GM18526 (cell line): Measurements from ENCODE around the gene HSFX4.
A peak's percentile ranks its signal among the peaks of the same experiment; 100 is the strongest.

Experiments used
- POLR2A ChIP-seq: IDR thresholded peaks from 3 replicates; pipeline ENCODE4 v1.6.1; 2011; ENCODE audit not compliant: insufficient read length; ENCODE audit errors: extremely low read depth

The HSFX4 gene

DNA sequence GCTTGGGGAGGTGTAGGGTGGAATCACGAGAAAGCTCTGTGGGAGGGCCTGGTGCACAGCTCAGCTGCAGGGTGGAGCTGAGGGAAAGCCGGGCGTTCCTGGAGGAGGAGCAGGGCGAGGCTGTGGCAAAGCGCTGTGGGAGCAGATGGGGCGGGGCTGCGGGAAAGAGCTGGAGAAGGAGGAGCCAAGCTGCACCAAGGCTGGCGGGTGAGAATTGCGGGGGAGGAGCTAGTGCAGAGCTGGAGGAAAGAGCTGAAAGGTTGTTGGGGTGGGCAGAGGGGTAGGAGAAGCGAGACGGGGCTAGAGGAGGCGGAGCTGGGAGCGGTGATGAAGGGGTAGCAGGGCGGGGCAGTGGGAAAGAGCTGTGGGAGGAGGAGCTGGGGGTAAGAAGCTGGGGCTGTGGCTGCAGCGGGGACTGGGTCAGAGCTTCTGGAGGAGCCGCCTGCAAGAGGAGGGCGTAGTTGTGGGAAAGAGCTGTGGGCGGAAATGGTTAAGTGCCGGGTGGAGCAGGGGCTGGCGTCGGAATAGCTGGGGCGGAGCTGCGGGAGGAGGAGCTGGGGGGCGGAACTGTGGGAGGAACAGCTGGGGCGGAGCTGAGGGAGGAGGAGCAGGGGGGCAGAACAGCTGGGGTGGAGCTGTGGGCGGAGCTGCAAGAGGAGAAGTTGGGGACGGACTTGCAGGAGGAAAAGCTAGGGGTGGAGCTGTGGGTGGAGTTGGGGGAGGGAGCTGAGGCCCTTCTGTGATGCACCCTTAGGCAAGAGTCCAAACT is 10.7 kb downstream of the HSFX4 start:
- TF ChIP-seq POLR2A, result peak; percentile 53

DNA sequence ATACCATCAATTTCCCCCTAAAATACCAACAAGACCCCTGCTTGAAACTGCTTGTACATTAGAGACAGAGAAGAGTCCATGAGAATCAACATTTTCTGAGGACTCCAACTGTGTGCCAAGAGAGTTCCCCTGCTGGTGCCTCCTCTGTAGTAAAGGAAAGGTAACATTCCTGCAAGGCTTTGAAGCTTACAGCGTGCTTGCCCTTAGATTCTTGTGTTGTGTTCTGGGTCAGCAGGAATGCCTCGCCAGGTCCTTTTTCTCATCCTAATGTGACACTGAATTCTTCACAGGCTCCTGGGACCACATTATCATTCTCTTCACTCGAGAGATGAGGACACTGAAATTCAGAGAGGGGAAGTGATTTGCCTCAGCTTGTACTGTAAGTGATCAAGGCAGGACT is 18.6 kb downstream of the HSFX4 start:
- no peak for TF ChIP-seq POLR2A

GRCh38 chrX:149949743-149950436 is 20.5 kb downstream of the HSFX4 start:
- TF ChIP-seq POLR2A, result no peak

GRCh38 chrX:149950681-149951080 is 21.3 kb downstream of the HSFX4 start:
- TF ChIP-seq POLR2A, result no peak

DNA sequence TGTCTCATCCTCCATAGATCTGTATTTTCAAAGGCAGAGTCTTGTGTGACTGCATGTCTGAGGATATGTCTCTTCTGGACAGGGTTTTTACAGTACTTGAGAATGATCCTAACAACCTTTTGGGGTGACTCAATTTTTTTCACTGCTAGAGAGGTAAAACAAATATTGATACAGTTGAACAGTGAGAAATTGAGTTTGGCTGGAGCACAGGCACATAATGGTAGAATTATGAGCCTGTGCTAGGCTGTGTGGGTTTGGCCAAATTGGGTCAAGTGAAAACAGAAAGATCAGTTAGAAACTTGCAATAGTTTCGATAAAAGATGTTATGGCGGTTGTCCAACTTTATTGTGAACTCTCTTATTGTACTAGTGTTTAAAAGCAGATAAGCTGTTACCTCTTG is 32.2 kb downstream of the HSFX4 start:
- no peak for TF ChIP-seq POLR2A

GRCh38 chrX:149962010-149962409 is 32.6 kb downstream of the HSFX4 start:
- no peak for TF ChIP-seq POLR2A

- no peak for TF ChIP-seq POLR2A
Measured at GRCh38 chrX:149962859-149963757, 33.7 kb downstream of the HSFX4 start.

- no peak for TF ChIP-seq POLR2A
Measured at GRCh38 chrX:149979126-149979644, 49.8 kb downstream of the HSFX4 start.
